ENCODE measurements around the gene PMPCA.

GRCh38 chr9:136377341-136378169, 32.9 kb upstream of the PMPCA start:
- TF ChIP-seq, protein P1, sequence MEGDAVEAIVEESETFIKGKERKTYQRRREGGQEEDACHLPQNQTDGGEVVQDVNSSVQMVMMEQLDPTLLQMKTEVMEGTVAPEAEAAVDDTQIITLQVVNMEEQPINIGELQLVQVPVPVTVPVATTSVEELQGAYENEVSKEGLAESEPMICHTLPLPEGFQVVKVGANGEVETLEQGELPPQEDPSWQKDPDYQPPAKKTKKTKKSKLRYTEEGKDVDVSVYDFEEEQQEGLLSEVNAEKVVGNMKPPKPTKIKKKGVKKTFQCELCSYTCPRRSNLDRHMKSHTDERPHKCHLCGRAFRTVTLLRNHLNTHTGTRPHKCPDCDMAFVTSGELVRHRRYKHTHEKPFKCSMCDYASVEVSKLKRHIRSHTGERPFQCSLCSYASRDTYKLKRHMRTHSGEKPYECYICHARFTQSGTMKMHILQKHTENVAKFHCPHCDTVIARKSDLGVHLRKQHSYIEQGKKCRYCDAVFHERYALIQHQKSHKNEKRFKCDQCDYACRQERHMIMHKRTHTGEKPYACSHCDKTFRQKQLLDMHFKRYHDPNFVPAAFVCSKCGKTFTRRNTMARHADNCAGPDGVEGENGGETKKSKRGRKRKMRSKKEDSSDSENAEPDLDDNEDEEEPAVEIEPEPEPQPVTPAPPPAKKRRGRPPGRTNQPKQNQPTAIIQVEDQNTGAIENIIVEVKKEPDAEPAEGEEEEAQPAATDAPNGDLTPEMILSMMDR (IDR thresholded peaks at IDR 0.05; ENCODE audit: extremely low read depth in 1 of 2, insufficient read depth in 1 of 2, low read depth in 1 of 2, low read length in 2 of 2) = no peak
- TF ChIP-seq POLR2A (IDR thresholded peaks at IDR 0.05; ENCODE audit: low read depth, low read length) = no peak
- TF ChIP-seq POLR2AphosphoS5 (IDR thresholded peaks at IDR 0.05; ENCODE audit: insufficient read depth, low read depth, low read length) = no peak
- no peak for TF ChIP-seq JUN (IDR thresholded peaks at IDR 0.05; ENCODE audit: borderline replicate concordance, insufficient read depth, insufficient read length, low read depth)
- TF ChIP-seq EZH2 (IDR thresholded peaks at IDR 0.05; ENCODE audit: borderline replicate concordance, low read depth, low read length, severe bottlenecking) = no peak

Measured in endothelial cell of umbilical vein (primary cell).